Muscle of back (tissue), 10 donors: ENCODE measurements around the gene CER1. TPM values are rescaled to one million over a fixed set of nuclear protein-coding genes. Genes with fewer than 3 reads are reported as not detected.

Experiments used
- polyA plus RNA-seq, 10 donors: library from polyadenylated mRNA; unstranded; fragments of 120-200 nt; gene quantifications; one replicate each; pipeline ENCODE4 v1.2.1, GENCODE V29; 2013; ENCODE audit not compliant: insufficient read length in 10 of 10

Gene CER1
- polyA plus RNA-seq, 10 donors: 0.13 to 0.56 (median 0.30) TPM; not detected in 4

Other genes starting within 250 kb of the CER1 start
- gene ZDHHC21, start 29.3 kb downstream of the CER1 start, polyA plus RNA-seq: 10 to 100 TPM in 9 of 10 donors, 1 to 10 TPM in 1; 9.3 to 17.9 (median 12.5) TPM
- 10 to 100 TPM; 20.0 to 50.5 (median 25.3) TPM for gene FREM1, start 187.7 kb upstream of the CER1 start, polyA plus RNA-seq